SJSA1 (cell line): ENCODE results near the gene JAK2. TPM values are rescaled to one million over a fixed set of nuclear protein-coding genes. Genes with fewer than 3 reads are reported as not detected.
"Not testable (repeated sequence)": the region's sequence is repeated elsewhere in the genome, so short reads cannot be mapped to it uniquely, and the experiment has no call there.

Experiments
- DNase-seq, 2 experiments: peaks; one replicate each; pipeline ENCODE4 v3.0.0-alpha.2; 2015 to 2020; ENCODE audit warnings: low spot score in 2 of 2, low read depth in 1 of 2
- H3K27ac ChIP-seq: fragments of 250-450 bp; sonication (Bioruptor Pico); 2 replicates; pipeline ENCODE4 v1.5.1; 2020; ENCODE audit warnings: mild to moderate bottlenecking, moderate library complexity
- H3K27me3 ChIP-seq: fragments of 250-450 bp; sonication (Bioruptor Pico); replicated peaks from 2 replicates; pipeline ENCODE4 v1.5.1; 2020; ENCODE audit warnings: mild to moderate bottlenecking, moderate library complexity
- H3K36me3 ChIP-seq: fragments of 250-450 bp; sonication (Bioruptor Pico); 2 replicates; pipeline ENCODE4 v1.5.1; 2020; ENCODE audit warnings: mild to moderate bottlenecking
- H3K4me1 ChIP-seq: fragments of 250-450 bp; sonication (Bioruptor Pico); replicated peaks from 2 replicates; pipeline ENCODE4 v1.6.1; 2021; ENCODE audit warnings: mild to moderate bottlenecking
- H3K4me3 ChIP-seq: fragments of 250-450 bp; sonication (Bioruptor Pico); 2 replicates; pipeline ENCODE4 v1.5.1; 2020; ENCODE audit warnings: mild to moderate bottlenecking
- H3K9me3 ChIP-seq: fragments of 250-450 bp; sonication (Bioruptor Pico); replicated peaks from 2 replicates; pipeline ENCODE4 v1.5.1; 2020; ENCODE audit warnings: mild to moderate bottlenecking
- total RNA-seq: library from RNA; depleted of rRNA; stranded (reverse); fragments of >200 nt; shearing (Covaris generic); gene quantifications from 2 replicates; pipeline ENCODE4 v1.2.3, GENCODE V29; 2014

The JAK2 gene
- total RNA-seq, 1 experiment from 2014 or later = 5.7 TPM

DNA sequence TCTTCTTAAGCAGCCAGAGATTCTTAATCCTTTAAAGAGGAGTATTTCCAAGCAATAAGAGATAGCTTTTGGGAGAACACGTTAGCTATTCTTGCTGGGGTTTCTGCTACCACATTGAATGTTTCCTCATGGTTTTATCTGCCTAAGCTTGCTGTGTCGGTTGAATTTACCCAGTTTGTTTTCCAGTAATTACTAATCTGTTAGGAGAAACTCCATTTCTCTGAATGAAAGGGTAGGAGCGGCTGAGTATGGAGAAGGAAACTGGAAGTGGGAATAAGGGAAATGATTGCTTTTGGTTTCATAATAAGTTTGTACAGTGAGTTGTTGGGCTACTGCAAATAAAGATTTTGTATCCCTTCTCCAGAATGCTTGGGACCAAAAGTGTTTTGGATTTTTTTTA lies 1.2 kb downstream of the JAK2 start:
- DNase-seq = no peak
- H3K4me3 ChIP-seq = peak overlapping the region; percentile 86
- no peaks in the 10 kb centered on the region for H3K27me3 ChIP-seq
- peak overlapping the region; percentile 40; the same call in 1 of the 2 replicates for H3K27ac ChIP-seq
- peaks cover 34% of the 10 kb centered on the region for H3K4me1 ChIP-seq
- H3K9me3 ChIP-seq = no peaks in the 10 kb centered on the region
- peaks cover 7% of the 10 kb centered on the region for H3K36me3 ChIP-seq

DNA sequence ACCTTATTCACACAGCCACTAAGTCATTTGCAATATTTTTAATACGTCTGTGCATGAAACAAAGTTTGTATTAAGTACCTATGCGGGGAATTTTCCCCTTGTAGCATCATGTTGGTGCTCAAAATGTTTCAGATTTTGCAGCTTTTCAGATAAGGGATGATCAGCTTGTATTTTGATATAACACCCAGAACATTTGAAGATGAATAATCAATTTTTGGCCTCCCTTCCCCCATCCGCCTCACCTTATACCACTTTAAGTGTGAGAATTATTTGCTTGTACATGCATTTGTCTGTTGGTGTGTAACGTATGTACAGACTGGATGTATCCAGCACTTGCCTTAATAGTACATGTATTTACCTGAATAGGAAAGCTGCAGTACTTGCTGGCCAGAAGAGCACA lies 1.7 kb downstream of the JAK2 start:
- Histone ChIP-seq H3K36me3 (peaks cover 7% of the 10 kb centered on the region), H3K27me3 (no peaks in the 10 kb centered on the region), H3K9me3 (no peaks in the 10 kb centered on the region), H3K4me1 (peaks cover 31% of the 10 kb centered on the region), H3K27ac (no peak overlapping the region), H3K4me3 (peak overlapping the region; percentile 86; the same call in 1 of the 2 replicates)
- no peak for DNase-seq

DNA sequence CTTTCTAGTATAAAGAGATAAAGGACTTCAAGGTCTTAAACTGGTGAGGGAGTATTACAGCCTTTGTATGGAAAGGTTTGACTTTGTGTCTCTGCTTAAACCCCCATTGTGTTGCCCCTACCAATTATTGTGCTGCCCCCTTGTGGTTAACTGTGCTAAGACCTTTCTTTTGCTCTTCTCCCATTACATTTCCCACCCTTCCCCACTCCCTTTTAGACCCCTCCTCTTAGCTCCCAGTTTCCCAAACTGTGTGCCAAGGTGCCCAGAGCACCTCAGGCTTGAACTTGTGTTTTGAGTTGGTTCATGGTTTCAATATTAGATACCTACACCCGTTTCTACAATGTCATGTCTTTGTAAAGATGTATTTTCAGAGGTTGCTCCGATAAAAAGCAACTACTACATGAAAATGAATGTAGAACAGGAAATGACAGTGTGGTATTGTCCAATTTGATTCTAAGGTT lies 2.9 kb downstream of the JAK2 start:
- Histone ChIP-seq H3K4me3 (no peak overlapping the region), H3K36me3 (peaks cover 19% of the 10 kb centered on the region), H3K27ac (no peak overlapping the region), H3K4me1 (peaks cover 19% of the 10 kb centered on the region), H3K9me3 (no peaks in the 10 kb centered on the region), H3K27me3 (no peaks in the 10 kb centered on the region)
- peak; percentile 48 to 49 for DNase-seq

DNA sequence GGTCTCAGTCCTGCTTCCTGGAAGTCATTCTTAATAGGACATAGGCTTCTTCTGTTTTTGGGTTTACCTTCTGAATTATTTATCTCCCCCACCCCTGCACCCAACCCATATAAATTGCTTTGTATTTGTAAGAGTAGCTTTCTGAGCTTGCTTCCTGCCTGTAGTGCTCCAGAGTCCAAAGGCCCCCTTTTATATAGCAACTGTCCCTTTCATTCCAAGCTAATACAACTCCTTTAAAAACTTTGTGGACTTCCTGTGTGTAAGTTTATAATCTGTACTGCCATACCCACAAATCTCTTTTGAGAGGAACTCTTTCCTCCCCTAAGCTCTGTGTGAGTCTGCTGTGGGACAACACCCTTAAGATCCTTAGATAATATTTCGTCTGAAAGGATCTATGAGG lies 7.8 kb downstream of the JAK2 start:
- no peak overlapping the region for H3K4me3 ChIP-seq
- no peaks in the 10 kb centered on the region for H3K27me3 ChIP-seq
- no peak overlapping the region for H3K27ac ChIP-seq
- H3K36me3 ChIP-seq = peaks cover 17% of the 10 kb centered on the region
- no peak for DNase-seq
- peaks cover 3% of the 10 kb centered on the region; the same call in 1 of the 2 replicates for H3K4me1 ChIP-seq
- no peaks in the 10 kb centered on the region for H3K9me3 ChIP-seq

DNA sequence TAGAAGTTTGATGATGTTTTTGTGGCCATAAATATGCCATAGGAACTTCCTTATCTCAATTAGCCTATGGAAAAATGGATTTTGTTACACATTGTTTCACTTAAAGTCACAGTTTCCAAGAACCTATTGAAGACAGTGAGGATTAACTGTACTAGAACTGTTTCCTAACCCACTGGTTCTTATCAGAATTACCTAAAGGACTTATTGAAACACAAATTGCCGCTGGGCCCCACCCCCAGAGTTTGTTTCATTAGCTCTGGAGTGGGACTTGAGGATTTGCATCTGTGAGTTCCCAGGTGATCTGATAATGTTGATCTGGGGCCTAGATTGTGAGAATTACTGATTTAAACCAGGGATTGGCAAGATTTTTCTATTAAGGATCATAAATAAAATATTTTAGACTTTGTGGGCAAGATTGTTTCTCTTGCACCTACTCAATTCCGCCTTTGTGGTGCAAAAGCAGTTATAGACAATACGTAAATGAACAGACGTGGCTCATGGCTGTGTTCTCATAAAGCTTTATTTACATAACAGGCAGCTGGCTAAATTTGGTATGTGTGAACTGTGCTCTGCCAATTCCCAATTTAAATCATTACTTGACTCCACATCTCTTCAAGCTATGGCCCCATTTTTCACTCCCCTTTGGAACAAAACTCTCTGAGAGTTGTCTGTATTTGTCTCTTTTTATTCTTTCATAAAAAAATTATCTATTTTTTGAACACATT lies 9.3 kb downstream of the JAK2 start:
- no peak for DNase-seq
- H3K9me3 ChIP-seq = no peaks in the 10 kb centered on the region
- no peak overlapping the region for H3K27ac ChIP-seq
- H3K4me1 ChIP-seq = no peaks in the 10 kb centered on the region
- H3K4me3 ChIP-seq = no peak overlapping the region
- peaks cover 17% of the 10 kb centered on the region for H3K36me3 ChIP-seq
- no peaks in the 10 kb centered on the region for H3K27me3 ChIP-seq

DNA sequence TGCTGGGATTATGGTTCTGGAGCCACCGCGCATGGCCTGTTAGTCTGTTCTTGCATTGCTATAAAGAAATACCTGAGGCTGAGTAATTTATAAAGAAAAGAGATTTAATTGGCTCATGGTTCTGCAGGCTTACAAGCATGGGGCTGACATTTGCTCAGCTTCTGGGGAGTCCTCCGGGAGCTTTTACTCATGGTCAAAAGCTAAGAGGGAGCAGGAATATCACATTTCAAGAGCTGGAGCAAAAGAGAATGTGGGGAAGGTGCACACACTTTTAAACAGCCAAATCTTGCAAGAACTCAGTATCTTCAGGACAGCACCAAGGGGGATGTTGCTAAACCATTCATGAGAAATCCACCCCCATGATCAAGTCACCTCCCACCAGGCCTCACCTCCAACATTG lies 12.1 kb downstream of the JAK2 start:
- H3K27me3 ChIP-seq = no peaks in the 10 kb centered on the region
- DNase-seq = no peak
- no peak overlapping the region for H3K27ac ChIP-seq
- H3K9me3 ChIP-seq = no peaks in the 10 kb centered on the region
- no peak overlapping the region for H3K4me3 ChIP-seq
- H3K4me1 ChIP-seq = no peaks in the 10 kb centered on the region
- H3K36me3 ChIP-seq = peaks cover 13% of the 10 kb centered on the region

DNA sequence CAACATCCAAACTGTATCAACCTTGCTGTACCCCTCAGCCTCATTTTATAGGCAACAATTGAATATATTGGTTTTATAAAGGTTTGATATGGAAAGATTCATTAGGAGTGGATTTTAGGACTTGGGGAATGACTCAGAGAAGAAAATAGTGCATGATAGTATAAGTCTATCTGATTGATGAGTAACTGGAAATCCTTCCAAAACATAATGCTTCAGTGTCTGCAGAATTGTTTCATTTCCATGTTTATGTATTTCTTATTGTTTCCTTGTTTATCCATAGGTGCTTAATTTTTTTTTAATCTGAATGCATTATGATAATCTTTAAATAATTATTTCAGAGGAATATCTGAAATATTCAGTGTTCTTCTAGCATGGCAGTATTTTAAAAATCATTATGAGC lies 12.6 kb downstream of the JAK2 start:
- H3K4me1 ChIP-seq = no peaks in the 10 kb centered on the region
- no peaks in the 10 kb centered on the region for H3K9me3 ChIP-seq
- H3K36me3 ChIP-seq = peaks cover 8% of the 10 kb centered on the region
- H3K27ac ChIP-seq = no peak overlapping the region
- H3K27me3 ChIP-seq = no peaks in the 10 kb centered on the region
- no peak for DNase-seq
- H3K4me3 ChIP-seq = no peak overlapping the region

DNA sequence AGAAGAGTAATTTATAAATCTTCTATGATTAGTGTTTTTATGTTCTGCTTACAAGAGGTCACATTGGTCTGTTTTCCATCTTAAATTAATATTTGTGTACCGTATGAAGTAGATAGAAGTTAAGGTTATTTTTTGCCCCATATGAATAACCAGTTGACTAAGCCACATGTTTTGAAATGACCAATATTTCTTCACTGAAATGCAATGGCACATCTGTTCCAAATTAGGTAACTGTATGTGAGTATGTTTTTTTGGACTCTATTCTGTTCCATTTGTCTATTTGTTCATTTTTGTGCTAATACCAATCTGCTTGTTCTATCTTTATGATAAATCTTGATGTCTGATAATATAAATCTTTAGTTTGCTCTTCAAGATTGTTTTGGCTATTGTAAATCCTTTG lies 17.7 kb downstream of the JAK2 start:
- Histone ChIP-seq H3K9me3 (no peaks in the 10 kb centered on the region), H3K4me1 (no peaks in the 10 kb centered on the region), H3K36me3 (no peaks in the 10 kb centered on the region), H3K27me3 (no peaks in the 10 kb centered on the region), H3K27ac (no peak overlapping the region), H3K4me3 (no peak overlapping the region)
- DNase-seq = no peak

DNA sequence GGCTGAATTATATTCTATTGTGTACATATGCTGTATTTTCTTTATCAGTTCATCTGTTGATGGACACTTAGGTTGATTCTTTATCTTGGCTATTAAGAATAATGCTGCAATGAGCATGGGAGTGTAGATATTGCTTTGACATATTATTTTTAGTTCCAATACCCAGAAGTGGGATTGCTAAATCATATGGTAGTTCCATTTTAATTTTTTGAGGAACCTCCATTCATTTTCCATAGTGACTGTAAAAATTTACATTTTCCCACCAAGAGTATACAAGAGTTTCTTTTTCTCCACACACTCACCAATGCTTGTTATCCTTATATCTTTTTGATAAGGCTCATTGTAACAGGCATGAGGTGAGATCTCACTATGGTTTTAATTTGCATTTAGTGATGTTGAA lies 19.4 kb downstream of the JAK2 start:
- no peaks in the 10 kb centered on the region for H3K9me3 ChIP-seq
- no peaks in the 10 kb centered on the region for H3K27me3 ChIP-seq
- H3K36me3 ChIP-seq = no peaks in the 10 kb centered on the region
- H3K27ac ChIP-seq = no peak overlapping the region
- DNase-seq = no peak
- no peaks in the 10 kb centered on the region for H3K4me1 ChIP-seq
- no peak overlapping the region for H3K4me3 ChIP-seq

DNA sequence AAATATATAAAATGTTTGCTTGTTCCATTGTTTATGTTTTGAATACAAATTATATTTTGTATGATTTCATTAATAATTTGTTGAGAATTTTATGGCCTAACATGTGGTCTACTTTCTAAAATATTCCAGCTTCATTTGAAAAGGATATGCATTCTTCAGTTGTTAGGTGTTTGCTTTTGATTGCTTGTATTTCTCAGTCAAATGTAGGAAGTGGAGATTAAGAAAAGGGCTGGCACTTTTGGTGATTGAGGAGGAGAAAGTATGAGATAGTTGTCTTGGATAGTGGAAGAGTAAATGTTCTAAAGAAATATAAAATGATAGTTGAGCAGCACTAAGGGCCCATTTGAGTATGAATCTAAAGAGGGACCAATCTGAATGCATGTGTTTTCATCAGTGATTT lies 23.1 kb downstream of the JAK2 start:
- H3K9me3 ChIP-seq = no peaks in the 10 kb centered on the region
- H3K27ac ChIP-seq = no peak overlapping the region
- no peaks in the 10 kb centered on the region for H3K27me3 ChIP-seq
- H3K4me3 ChIP-seq = no peak overlapping the region
- no peaks in the 10 kb centered on the region for H3K36me3 ChIP-seq
- H3K4me1 ChIP-seq = no peaks in the 10 kb centered on the region
- DNase-seq = no peak

DNA sequence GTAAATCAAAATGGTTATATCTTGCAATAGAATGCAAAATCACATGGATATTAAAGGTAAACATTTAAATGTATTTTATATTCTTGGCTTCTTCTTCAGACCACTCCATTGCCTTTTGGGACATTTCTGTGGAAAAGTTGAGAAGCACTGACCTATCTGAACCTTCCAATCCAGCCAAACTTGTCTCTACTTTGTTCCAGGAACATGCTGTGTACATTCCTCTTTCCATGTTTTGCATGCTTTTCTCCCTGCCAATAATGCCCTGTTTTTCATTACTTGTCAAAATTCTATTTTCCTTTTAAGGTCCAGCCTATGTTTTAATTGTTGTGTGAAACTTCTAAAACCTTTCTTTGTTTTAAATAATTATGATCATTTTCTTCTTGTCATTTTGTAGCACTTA lies 28.3 kb downstream of the JAK2 start:
- Histone ChIP-seq H3K27ac (no peak overlapping the region), H3K4me1 (no peaks in the 10 kb centered on the region), H3K4me3 (no peak overlapping the region), H3K27me3 (no peaks in the 10 kb centered on the region), H3K9me3 (no peaks in the 10 kb centered on the region), H3K36me3 (no peaks in the 10 kb centered on the region)
- no peak for DNase-seq

DNA sequence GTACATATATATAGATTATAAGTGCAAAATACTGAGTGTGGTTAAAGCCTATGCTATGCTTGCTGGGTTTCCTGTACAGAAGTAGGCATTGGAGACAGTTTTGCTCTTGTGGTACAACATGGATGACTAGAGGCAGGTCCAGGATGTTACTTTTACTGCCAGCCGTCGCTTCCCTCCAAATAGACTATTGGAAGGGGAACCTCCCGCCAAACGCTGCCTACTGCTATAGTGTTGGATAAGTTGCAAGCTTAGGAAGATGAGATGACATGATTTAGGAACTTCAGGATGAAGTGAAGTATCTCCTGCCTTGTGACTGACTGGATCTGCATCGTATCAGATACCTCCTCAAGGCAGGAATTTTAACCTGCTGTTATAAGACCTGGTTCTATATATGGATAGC lies 30.9 kb downstream of the JAK2 start:
- Histone ChIP-seq H3K4me1 (no peaks in the 10 kb centered on the region), H3K36me3 (no peaks in the 10 kb centered on the region), H3K4me3 (no peak overlapping the region), H3K27me3 (no peaks in the 10 kb centered on the region), H3K9me3 (no peaks in the 10 kb centered on the region), H3K27ac (no peak overlapping the region)
- no peak for DNase-seq

DNA sequence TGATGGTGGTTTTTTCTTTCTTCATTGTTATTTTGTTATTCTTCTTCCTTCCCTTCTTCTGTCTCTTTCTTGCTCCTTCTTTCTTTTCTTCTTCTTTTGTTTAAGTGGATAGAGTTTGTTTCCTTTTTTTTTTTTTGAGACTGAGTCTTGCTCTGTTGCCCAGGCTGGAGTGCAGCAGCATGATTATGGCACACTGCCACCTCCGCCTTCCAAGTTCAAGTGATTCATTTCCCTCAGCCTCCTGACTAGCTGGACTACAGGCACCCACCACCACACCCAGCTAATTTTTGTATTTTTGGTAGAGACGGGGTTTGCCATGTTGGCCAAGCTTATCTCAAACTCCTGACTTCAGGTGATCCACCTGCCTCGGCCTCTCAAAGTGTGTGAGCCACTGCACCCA lies 40.3 kb downstream of the JAK2 start:
- DNase-seq = no peak
- no peak overlapping the region for H3K4me3 ChIP-seq

DNA sequence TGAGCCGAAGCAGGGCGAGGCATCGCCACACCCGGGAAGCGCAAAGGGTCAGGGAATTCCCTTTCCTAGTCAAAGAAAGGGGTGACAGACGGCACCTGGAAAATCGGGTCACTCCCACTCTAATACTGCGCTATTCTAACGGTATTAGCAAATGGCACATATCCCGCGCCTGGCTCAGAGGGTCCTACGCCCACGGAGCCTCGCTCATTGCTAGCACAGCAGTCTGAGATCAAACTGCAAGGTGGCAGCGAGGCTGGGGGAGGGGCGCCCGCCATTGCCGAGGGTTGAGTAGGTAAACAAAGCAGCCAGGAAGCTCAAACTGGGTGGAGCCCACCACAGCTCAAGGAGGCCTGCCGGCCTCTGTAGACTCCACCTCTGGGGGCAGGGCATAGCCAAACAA lies 46.9 kb downstream of the JAK2 start:
- not testable (repeated sequence) for H3K4me3 ChIP-seq, DNase-seq, H3K27me3 ChIP-seq, H3K36me3 ChIP-seq, H3K27ac ChIP-seq, H3K9me3 ChIP-seq, H3K4me1 ChIP-seq

More for the DNA sequence above, 40.3 kb downstream of the JAK2 start:
- Histone ChIP-seq H3K9me3 (no peaks in the 10 kb centered on the region), H3K36me3 (peaks cover 3% of the 10 kb centered on the region; the same call in 1 of the 2 replicates), H3K27ac (no peak overlapping the region), H3K27me3 (no peaks in the 10 kb centered on the region), H3K4me1 (no peaks in the 10 kb centered on the region)
